Gastroesophageal sphincter (tissue), 4 donors: ENCODE data around the gene COL25A1. TPM values are rescaled to one million over a fixed set of nuclear protein-coding genes. Genes with fewer than 3 reads are reported as not detected.

Experiments
- ATAC-seq: fragments of 150-250 bp; one replicate; pipeline ENCODE4 v1.9.1; 2016; ENCODE audit warnings: mild to moderate bottlenecking, moderate library complexity
- H3K27ac ChIP-seq, 4 donors: fragments of 200-600 bp; sonication (generic) in 3 of 4; 1 replicate in 3 of 4; 2 replicates in 1 of 4; pipeline ENCODE4 v1.5.1; 2016 to 2019
- H3K27me3 ChIP-seq: fragments of 200-600 bp; sonication (generic); one replicate; pipeline ENCODE4 v1.5.1; 2019
- H3K36me3 ChIP-seq, 2 donors: fragments of 200-600 bp; sonication (generic); one replicate each; pipeline ENCODE4 v1.5.1; 2019; ENCODE audit warnings: control low read depth in 1 of 2
- H3K4me1 ChIP-seq, 3 donors: fragments of 200-600 bp; sonication (generic); 1 replicate in 2 of 3; 2 replicates in 1 of 3; pipeline ENCODE4 v1.5.1; 2016 to 2019; ENCODE audit warnings: control low read depth in 2 of 3
- H3K4me3 ChIP-seq, 2 donors: fragments of 200-600 bp; sonication (generic); one replicate each; pipeline ENCODE4 v1.5.1; 2019; ENCODE audit warnings: mild to moderate bottlenecking in 1 of 2, moderate library complexity in 1 of 2
- H3K9me3 ChIP-seq, 3 donors: fragments of 200-600 bp; sonication (generic); one replicate each; pipeline ENCODE4 v1.5.1; 2017 to 2019; ENCODE audit warnings: control low read depth in 2 of 3
- EP300 ChIP-seq: sonication (generic); formaldehyde crosslinking; IDR thresholded peaks from one replicate; pipeline ENCODE4 v1.6.1; 2017; ENCODE audit warnings: antibody characterized with exemption, mild to moderate bottlenecking
- POLR2AphosphoS5 ChIP-seq: sonication (generic); formaldehyde crosslinking; IDR thresholded peaks from one replicate; pipeline ENCODE4 v1.6.1; 2017; ENCODE audit warnings: antibody characterized with exemption
- WGBS, 2 donors: methylation state at CpG; one replicate each; pipeline ENCODE4 v1.1.5; 2018; ENCODE audit warnings: low coverage in 1 of 2; 5-methylcytosine and 5-hydroxymethylcytosine counted together
- total RNA-seq, 4 donors: library from RNA; depleted of rRNA; stranded (reverse); fragments of >200 nt; gene quantifications; one replicate each; pipeline ENCODE4 v1.1.0, GENCODE V29; 2016
- TF ChIP-seq, protein P1 (sequence below), 4 experiments: fragments of 200-600 bp in 2 of 4; fragments of 450-650 bp in 2 of 4; sonication (generic) in 1 of 4; IDR thresholded peaks; one replicate each; pipeline ENCODE4 v1.5.1; 2017 to 2019; ENCODE audit warnings: antibody characterized with exemption in 4 of 4, mild to moderate bottlenecking in 2 of 4, moderate library complexity in 2 of 4

Gene COL25A1
- total RNA-seq, 4 donors from 2014 or later, result 0.40 to 1.8 (median 1.0) TPM

- H3K4me3 ChIP-seq, result peak within 1 kb of the TSS; percentile 26 to 56
- H3K27ac ChIP-seq, result no peak within 1 kb of the TSS
- 0 to 1% methylated on average over 23 to 25 of the region's 61 CpGs for WGBS, 2 donors
- no peaks in the 10 kb centered on the region for H3K9me3 ChIP-seq
- H3K27me3 ChIP-seq, result peaks cover 37% of the 10 kb centered on the region
- ATAC-seq, result peak; percentile 51
- H3K36me3 ChIP-seq, result no peaks in the 10 kb centered on the region
- TF ChIP-seq POLR2AphosphoS5 (no peak), EP300 (no peak)
- TF ChIP-seq, protein P1, sequence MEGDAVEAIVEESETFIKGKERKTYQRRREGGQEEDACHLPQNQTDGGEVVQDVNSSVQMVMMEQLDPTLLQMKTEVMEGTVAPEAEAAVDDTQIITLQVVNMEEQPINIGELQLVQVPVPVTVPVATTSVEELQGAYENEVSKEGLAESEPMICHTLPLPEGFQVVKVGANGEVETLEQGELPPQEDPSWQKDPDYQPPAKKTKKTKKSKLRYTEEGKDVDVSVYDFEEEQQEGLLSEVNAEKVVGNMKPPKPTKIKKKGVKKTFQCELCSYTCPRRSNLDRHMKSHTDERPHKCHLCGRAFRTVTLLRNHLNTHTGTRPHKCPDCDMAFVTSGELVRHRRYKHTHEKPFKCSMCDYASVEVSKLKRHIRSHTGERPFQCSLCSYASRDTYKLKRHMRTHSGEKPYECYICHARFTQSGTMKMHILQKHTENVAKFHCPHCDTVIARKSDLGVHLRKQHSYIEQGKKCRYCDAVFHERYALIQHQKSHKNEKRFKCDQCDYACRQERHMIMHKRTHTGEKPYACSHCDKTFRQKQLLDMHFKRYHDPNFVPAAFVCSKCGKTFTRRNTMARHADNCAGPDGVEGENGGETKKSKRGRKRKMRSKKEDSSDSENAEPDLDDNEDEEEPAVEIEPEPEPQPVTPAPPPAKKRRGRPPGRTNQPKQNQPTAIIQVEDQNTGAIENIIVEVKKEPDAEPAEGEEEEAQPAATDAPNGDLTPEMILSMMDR (IDR thresholded peaks at IDR 0.05), result peak in 1 of 4 experiments; percentile 17
- H3K4me1 ChIP-seq, result peaks cover 0 to 17% (median 9%) of the 10 kb centered on the region in 3 donors
Measured at GRCh38 chr4:108762559-108763225, 539.8 kb downstream of the COL25A1 start, which contains the start of gene ETNPPL. Gene ETNPPL (minus strand): TSS chr4:108763053. CDS start chr4:108762898, 155 bp downstream.

Other genes with a start within 250 kb of the COL25A1 start
- gene SEC24B, start 131.2 kb upstream of the COL25A1 start, total RNA-seq, result 10 to 100 TPM; 39.5 to 43.5 (median 41.7) TPM